ENCODE results near the gene PSMD6.
A peak's percentile ranks its signal among the peaks of the same experiment; 100 is the strongest.

PSMD6 gene

DNA sequence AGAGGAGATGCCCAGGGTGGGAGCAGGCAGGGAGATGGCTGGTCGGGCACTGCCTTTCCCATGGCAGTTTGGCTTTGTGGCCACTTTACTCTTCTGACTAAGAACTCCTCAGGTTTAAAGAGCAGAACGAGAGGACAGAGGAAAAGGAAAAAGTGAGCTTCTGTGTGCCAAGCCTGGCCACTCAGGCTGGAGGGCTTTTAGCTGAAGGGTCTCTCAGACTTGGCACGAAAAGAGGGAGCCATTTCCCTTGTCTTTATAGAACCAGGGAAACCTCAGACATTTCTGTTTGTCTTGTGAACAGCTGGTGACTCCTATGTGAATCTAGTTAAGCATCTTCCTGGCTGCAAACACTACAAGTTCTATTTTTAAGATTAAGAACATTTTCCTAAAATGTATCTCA, 23.3 kb upstream of the PSMD6 start:
- DNase-seq (ENCODE audit: low read depth), result no peak

DNA sequence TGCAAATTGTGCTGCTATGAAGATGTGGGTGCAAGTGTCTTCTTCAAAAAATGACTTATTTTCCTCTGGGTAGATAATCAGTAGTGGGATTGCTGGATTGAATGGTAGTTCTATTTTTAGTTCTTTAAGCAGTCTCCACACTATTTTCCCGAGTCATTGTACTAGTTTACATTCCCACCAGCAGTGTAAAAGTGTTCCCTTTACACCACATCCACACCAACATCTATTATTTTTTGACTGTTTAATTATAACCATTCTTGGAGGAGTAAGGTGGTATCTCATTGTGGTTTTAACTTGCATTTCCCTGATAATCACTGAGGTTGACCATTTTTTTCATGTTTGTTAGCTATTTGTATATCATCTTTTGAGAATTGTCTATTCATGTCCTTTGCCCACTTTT, 19.7 kb upstream of the PSMD6 start:
- DNase-seq (ENCODE audit: low read depth), result no peak

GRCh38 chr3:64039981-64040733, 16.9 kb upstream of the PSMD6 start:
- no peak for DNase-seq (ENCODE audit: low read depth)

DNA sequence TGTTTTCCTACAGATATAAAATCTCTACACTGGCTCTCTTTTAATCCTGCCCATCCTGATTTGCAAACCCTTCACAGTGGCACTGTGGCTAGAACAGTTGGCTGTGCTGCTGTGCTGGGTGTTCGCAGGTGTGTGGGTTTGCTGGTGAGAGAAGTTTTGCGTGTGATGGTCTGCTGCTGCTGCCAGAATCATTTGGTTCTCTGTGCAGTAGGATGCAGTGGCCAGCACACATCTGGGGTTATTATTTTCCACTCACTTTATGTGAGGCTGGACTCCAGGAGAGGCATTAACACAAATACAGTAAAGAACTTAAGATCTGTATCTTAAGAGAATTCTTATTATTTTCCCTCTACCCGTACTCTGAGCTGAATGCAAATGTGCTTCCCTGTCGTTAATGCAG, 16.0 kb upstream of the PSMD6 start:
- no peak for DNase-seq (ENCODE audit: low read depth)

- DNase-seq (ENCODE audit: low read depth), result no peak
Measured at GRCh38 chr3:64038253-64038767, 15.0 kb upstream of the PSMD6 start.

- DNase-seq (ENCODE audit: low read depth), result no peak
Measured at GRCh38 chr3:64037084-64037483, 13.8 kb upstream of the PSMD6 start.

- no peak for DNase-seq (ENCODE audit: low read depth)
Measured at GRCh38 chr3:64033069-64033468, 9.8 kb upstream of the PSMD6 start.

GRCh38 chr3:64031540-64032508, 8.5 kb upstream of the PSMD6 start:
- DNase-seq (ENCODE audit: low read depth), result no peak

DNA sequence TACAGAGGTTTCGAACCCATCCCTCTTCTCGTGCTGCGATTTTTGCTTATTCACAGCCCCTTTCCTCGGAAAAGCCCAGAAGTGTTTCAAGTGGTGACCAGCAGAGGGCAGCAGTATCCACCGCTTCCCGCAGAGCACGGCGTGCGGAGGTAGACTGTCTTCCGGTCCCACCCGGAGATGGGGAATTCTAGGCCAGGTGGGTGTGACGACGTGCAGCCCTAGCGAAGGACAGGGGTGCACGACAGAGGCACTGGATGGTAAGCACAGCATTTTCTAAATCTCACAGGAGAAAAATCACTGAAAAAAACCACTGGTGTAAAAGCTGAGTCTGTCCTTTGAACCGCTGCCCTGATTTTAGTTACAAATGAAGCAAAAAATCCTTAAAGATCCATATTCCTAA, 7.4 kb upstream of the PSMD6 start:
- peak; percentile 54 for DNase-seq (ENCODE audit: low read depth)

DNA sequence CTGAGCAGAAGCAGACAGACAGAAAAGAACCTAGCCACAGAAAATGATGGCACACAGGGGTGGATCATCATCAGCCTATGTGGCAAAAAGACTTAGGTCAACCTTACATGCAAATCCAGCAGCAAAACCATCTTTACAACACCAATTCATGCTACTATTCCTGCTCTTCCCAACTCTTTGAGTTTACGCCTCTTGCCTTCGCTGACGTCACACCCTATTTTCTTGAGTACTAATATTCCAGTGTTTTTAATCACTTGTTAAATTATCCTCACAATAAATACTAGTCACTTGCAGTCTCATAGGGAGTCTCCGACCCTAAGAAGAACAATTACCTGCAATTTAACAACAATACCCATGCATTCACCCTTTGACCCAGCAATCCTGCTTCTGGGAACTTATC, 6.0 kb upstream of the PSMD6 start:
- no peak for DNase-seq (ENCODE audit: low read depth)

GRCh38 chr3:64028754-64029153, 5.5 kb upstream of the PSMD6 start:
- DNase-seq (ENCODE audit: low read depth), result no peak

GRCh38 chr3:64027658-64028057, 4.4 kb upstream of the PSMD6 start:
- no peak for DNase-seq (ENCODE audit: low read depth)

GRCh38 chr3:64026346-64026745, 3.1 kb upstream of the PSMD6 start:
- no peak for DNase-seq (ENCODE audit: low read depth)

- DNase-seq (ENCODE audit: low read depth), result no peak
Measured at GRCh38 chr3:64023861-64024223, 548 bp upstream of the PSMD6 start.

- DNase-seq (ENCODE audit: low read depth), result no peak
Measured at GRCh38 chr3:64022451-64023186, 675 bp downstream of the PSMD6 start.

GRCh38 chr3:64021922-64022321, 1.4 kb downstream of the PSMD6 start:
- DNase-seq (ENCODE audit: low read depth), result no peak

DNA sequence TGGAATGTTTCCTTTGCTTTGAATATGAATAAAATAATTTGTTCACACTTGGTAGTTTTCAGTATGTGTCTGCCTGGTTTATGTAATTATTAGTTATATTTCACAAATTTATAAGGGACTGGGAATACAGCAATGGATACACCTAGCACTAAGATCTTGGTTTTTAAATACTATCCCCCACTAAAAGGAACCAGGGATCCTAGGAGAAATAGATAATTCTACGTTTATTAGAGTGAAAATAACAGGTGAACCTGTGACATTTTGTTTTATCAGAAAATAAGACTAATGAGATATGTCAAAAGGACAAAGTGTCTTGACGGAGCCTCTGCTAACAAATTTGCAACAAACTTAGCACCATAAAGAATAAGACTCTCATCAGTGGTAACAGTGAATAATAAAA, 3.4 kb downstream of the PSMD6 start:
- no peak for DNase-seq (ENCODE audit: low read depth)

DNA sequence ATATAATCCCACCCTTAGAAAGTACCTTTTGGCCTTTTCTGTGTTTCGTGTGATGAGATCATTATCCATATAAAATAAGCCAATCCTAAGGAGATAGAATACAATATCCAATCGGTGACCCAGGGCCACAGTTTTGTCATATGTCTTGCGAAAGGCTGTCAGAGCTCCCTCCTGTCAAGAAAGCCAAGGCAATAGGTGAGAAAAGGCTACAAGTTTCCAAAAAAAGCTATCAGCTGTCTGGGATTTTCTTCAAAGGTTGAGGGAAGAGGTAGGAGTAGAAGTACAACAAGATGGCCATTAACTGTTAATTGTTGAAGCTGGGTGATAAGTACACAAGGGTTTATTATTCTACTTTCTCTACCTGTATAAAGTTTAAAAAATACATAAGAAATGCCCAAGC, 4.0 kb downstream of the PSMD6 start:
- no peak for DNase-seq (ENCODE audit: low read depth)

DNA sequence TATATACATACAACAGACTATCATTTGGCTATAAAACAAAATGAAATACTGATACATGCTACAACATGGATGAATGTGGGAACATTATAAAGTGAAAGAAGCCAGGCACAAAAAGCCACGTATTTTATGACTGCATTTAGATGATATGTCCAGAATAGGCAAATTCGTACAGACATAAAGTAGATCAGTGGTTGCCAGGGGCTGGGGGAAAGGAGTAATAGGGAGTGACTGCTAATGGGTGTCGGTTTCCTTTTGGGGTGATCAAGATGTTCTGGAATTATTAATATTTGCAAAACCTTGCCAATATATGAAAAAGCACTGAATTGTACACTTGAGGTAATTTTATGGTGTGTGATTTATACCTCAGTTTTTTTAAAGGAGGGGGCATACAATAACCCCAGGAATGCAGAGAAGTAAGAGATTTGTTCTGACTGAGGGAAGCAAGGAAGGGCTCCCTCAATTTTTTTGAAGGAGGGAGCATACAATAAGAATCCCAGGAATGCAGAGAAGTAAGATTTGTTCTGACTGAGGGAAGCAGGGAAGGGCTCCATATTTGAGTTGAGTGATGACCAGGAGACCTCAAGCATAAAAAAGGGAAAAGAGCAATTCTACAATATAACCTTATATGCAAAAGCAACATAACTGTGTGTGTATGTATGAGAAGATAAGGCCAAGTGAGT, 6.2 kb downstream of the PSMD6 start:
- no peak for DNase-seq (ENCODE audit: low read depth)

- DNase-seq (ENCODE audit: low read depth), result no peak
Measured at GRCh38 chr3:64011685-64012084, 11.6 kb downstream of the PSMD6 start.

DNA sequence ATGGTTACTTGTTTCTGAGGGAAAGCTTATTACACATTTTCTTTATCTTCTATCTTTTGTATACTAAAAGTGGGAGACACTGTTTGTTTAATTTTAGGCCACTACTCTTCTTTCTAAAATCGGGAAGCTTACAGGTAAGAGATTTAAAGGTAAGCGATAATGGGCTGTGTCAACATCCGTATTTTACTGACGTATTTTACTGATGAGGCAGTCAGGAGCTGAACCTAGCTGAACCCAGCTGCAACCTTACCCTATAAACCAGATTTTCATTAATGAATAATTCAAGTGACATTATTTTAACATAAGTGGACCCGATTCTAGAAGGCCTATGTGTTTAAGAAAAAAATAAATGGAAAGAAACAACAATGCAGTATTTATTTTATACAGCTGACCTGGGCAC, 13.1 kb downstream of the PSMD6 start:
- no peak for DNase-seq (ENCODE audit: low read depth)

GRCh38 chr3:64009528-64009927, 13.8 kb downstream of the PSMD6 start:
- DNase-seq (ENCODE audit: low read depth), result no peak

Data from activated T-helper 1 cell treated with Interleukin-2 at 50 U/mL for 16 hours (primary cell).